OCI-M1 (cell line): ENCODE results near the gene GKN1.

Experiments
- DNase-seq: peaks from one replicate; lab custom pipeline; 2025; lab: John Stamatoyannopoulos, UW

Gene GKN1

DNA sequence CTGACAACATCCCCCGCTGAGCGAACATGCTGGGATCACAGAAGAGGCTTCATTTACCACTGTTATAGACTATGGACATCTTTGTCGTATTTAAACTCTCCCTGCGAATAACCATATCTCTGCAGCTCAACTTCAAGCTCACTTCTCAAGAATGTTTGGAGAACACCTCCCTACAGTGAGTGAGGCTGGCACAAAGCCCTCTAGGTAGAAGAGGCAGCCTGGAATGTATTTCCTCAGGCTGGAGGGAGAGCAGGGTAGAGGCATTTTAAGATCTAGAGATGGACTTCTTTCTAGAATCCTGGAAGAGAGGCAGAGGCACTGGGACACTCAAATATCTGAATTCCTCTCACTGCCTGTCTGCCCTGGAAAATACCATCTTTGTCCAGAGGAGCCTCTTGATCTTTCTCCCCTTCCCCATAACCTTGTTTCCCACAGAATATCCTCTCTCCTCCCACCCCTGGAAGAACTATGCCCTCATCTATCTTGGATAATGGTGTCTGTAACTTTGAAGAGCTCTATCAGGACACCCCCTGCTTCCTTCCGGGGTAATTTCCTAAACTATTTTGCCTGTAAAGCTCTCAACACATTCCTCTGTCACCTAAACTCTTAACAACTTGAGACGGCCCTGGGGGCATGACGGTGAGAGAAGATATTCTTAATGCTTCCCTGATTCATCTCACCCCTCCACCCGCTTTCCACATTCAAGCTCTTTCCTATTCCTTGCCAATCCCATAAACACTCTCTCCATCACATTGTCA is 36.2 kb downstream of the GKN1 start:
- no peak for DNase-seq

DNA sequence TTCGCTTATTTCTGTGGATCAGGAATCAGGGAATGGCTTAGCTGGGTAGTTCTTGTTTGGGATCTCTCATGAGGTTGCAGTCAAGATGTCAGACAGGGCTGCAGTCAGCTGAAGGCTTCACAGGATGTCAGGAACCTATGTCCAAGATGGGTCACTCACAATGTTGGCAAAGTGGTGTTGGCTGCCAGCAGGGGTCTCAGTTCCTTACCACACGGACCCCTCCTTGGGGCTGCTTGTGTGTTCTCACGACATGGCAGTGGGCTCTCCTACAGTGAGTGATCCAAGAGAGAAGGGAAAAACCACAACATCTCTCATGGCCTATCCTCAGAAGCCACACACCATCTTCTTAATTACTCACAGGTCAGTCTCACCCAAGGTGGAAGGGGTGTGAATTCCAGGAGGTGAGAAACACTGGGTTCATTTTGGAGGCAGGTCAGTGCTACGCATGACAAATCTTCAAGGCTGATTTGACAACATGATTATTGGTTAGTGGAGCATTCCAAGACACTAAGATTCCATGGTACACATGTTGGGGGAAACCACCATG is 37.2 kb downstream of the GKN1 start:
- no peak for DNase-seq

DNA sequence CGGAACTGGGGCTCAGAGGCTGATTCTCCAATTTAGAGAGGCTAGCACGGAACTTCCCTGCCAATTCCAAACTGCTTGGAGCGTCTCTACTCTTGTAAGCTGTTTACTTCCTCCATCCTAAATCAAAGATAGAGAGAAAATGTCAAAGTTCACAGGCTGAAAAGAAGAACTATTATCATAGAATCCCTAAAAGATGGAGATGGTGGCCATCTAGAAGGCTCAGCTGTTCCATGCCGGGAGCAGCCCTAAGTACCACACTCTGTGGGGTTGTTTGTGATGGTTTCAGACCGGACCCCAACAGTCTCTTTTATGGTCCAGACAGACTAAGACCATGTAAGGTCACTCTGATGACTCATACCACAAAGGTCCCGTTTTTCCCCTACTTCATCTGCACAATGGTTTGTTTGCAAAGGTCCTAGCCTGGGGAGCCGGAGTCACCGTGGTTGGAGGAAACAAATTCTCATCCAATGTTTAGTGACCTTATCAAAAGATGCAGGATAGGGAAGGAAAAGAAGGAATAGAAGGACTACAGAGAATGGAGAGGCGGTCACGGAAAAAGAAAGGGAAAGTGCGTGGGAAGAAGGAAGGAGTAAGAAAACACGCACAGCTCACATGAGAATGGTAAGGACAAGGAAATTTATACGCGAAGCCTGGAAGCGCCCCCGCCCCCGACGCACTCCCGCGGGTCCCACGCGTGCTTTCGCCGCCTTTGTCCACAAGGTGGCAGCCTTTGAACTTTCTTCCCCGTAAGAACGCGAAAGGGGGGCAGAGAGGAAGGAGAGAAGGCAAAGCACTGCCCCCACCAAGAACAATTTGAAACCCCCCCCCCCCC is 38.1 kb downstream of the GKN1 start:
- peak; percentile 26 for DNase-seq

DNA sequence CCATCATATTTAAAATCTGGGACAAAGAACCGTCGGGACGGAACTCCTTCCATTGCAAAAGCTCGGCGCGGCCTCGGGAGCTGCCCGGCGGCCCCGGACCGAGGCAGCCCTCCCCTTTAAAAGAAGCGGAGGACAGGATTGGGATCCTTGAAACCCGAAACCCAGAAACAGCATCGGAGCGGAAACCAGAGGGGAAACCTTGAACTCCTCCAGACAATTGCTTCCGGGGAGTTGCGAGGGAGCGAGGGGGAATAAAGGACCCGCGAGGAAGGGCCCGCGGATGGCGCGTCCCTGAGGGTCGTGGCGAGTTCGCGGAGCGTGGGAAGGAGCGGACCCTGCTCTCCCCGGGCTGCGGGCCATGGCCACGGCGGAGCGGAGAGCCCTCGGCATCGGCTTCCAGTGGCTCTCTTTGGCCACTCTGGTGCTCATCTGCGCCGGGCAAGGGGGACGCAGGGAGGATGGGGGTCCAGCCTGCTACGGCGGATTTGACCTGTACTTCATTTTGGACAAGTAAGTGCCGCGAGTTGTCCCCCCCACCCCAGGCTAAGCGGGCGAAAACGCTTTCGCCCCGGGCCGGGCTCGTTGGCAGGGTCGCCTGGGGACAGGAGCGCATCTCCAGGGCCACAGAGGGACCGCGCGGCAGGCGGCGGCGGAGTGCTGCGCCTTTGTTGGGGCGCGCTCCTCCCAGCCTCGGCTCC is 38.9 kb downstream of the GKN1 start, which contains the start of gene ANTXR1:
Gene ANTXR1 (plus strand): TSS at position 38 of the 698 bp plus-strand sequence. CDS start 321 bp downstream, at position 359.
- DNase-seq, result no peak

DNA sequence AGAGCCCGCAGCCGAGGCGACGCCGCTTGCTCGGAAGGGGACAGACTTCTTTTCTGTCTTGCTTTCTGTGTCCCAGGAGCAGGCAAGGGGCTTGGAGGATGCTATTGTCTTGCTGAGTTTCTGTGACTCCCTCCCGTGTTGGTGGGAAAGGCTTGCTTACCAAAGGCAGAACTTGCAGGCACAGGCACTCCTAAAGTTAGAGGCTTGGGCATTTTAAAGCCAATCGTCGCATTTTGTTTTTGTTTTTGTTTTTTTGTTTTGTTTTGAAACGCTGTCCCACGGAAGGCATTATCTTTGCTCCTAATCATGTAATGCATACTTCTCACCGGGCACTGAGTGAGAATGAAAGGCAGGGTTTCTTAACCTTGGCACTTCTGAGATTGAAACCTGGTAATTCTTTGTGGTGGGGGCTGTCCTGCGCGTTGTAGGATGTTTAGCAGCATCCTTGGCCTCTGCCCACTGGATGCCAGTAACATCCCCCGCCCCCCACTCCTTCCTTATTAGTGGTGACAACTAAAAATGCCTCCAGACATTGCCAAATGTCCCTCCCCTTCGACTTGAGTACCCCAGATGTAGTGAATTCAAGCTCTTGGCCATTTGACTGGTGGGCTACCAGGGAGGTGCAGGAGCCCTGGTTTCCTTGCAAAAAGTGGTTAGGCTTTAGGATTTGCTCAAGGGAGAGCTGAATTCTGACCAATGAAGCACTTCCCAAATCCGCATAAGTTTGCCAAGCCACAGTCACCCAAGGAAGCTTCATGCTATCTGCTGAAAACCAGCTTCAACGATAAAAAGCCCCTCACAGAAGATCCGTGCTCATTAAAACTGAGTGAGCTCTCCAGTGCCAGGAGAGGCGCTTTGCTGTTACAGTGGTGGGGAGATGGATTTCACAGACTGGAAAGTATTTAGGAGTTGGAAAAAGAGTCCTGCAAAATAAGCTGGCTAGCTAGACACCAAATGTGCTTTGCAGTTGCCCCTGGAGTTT is 39.7 kb downstream of the GKN1 start:
- no peak for DNase-seq

DNA sequence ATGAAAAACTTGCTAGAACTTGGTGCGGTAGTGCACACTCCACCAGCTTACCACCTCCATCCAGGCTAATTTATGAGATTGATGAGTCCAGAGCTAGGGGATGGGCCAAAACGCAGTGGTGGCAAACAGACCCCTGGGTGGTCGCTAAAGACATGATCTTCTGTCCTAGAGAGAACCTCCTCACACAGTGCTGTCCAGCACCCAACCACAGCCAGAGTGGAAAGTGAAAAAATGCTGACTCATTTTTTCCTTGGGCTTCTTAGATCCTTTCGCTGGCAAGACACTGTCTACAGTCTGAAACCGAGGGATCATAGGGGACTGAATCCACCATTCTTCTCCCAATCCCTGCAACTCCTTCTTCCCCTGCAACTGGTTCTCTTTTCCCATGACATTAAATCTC is 42.6 kb downstream of the GKN1 start:
- DNase-seq, result no peak

DNA sequence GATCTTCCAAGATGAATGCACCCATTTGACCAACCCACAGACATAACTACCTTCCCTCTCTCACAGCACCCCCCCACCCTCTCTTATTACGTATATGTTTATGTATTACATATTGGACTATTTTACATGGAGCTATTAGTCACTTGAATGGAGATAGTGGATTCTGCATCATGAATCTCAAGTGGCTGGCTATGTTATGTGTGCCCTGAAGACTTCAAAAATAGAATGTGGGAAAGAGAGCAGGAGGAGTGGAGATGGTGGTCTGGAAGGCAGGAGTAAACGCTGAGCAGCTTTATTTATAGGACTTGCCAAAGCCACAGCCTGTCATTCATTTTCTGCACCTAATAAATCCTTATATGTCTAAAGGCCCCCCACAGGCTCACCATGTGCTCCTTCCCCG is 43.4 kb downstream of the GKN1 start:
- DNase-seq, result no peak

DNA sequence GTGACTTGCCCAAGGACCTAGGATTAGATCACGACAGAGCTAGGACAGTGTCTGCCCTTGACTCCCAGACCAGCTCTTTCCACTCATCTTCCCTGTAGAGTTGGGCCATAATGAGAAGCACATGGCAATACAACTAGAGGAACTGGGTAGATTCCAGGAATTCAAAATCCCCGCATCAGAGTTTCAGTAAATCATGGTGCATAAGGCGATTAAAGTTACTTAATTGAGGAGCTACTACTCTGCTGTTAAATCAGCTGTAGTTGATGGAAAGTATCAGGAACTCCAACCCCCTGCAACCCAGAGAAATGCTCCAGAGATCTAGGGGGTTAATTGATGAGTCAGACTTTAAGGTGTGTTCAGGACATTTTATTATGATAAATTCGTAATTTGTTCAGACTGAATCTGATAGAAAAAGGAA is 44.3 kb downstream of the GKN1 start:
- no peak for DNase-seq

DNA sequence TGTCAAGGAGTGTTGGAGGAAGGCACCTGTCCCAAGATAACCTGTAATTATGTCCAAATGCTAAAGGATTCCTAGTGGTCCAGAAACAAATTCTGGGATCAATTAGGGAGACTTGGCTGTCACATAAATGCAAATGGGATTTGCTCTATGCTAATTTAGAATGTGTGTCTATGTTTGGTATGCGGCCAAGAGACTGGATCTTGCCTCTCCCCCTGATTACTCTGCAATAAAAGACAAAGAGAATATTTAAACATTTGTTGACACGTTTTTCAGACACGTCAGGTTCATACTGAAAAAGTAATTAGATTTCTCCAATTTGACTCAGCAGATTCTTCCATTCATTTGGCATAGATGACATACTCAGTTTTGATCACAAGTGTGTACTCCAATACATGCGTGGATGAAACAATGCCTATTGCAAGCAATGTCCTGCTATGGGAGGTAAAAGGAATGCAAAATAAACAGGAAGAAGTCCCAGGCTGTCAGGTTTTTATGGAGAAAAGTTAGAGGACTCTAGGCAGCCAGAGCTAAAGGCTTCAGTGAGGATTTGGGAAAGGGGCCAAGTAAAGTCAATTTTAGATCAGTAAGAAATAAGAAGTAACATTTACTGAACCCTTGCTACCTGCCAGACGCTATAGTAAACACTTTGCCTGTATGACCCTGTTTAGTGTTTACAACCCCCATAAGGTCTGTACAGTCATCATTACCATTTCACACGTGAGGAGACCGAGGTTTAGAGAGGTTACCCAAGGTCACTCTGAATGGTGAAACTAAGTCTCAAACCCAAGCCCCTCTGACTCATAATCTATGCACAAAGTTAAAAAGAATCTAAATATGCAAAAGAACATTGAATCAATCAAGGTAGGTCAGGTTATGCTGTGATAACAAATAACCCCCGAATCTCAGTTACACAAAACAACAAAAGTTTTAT is 46.3 kb downstream of the GKN1 start:
- DNase-seq, result no peak

DNA sequence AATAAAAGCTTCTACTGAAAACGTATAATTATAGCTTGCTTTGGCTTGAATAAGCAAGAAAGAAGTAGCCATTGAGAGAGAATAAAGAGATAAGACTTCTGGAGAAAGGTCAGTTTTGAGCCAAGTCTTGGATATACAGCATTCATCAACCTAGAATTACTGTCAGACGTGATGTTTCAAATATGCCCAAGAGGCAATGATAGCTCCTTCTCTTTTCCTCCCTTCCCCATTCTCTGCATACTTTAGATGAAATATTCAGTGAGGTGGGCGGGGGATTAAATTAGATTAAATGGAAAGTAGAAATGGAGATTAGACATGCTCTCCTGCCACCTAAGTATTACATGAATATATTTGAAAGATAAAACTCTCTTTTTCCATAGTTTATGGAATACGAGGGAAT is 47.3 kb downstream of the GKN1 start:
- DNase-seq, result no peak

DNA sequence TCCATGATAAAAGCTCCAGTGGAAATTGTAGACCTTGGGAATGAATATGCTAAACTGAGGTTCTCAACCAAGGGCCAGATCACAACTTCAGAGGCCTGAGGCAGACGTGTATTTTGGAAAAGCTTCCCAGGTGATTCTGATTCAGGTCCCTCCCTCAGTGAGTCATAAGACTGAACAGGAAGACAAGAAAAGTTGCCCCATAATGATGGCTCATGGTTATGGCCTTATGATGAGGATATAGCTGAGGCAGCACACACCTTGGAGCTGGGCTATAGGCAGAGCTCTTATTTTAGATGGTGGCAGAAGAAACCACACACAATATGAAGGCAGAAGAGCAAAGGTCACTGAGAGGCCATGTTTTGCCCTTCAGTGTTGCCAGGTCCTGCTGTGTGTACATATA is 48.1 kb downstream of the GKN1 start:
- DNase-seq, result no peak

DNA sequence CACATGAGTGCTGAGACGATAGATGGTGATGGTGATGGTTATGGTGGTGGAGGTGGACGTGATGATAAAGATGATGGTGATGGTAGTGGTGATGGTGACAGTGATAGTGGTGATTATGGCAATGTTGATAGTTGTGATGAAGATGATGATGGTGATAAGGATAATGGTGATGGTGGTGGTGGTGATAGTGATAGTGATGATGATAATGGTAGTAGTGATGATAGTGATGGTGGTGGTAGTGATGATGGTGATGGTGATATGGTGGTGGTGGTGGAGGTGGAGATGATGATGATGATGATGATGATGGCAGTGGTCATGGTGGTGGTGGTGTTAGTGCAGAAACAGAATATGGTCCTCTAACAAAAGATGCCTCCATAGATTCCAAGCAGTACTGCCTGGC is 48.8 kb downstream of the GKN1 start:
- DNase-seq, result no peak

DNA sequence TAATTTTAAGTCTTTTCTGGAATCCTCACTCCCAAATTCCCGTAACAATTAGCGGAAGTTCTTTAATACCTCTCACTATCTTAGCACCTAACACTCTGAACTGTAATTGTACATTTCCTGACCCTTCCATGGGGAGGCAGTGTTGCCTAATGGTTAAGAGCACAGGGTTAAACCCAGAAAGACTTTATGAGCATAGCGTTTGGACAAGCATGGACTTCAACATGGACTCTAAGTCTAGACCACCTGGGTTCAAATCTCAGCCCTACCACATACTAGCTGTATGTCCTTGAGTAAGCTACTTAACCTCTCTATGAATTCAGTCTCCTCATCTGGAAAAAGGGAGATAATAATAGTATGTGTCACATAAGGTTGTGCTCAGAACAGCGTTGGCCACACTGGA is 51.6 kb downstream of the GKN1 start:
- peak; percentile 75 for DNase-seq

DNA sequence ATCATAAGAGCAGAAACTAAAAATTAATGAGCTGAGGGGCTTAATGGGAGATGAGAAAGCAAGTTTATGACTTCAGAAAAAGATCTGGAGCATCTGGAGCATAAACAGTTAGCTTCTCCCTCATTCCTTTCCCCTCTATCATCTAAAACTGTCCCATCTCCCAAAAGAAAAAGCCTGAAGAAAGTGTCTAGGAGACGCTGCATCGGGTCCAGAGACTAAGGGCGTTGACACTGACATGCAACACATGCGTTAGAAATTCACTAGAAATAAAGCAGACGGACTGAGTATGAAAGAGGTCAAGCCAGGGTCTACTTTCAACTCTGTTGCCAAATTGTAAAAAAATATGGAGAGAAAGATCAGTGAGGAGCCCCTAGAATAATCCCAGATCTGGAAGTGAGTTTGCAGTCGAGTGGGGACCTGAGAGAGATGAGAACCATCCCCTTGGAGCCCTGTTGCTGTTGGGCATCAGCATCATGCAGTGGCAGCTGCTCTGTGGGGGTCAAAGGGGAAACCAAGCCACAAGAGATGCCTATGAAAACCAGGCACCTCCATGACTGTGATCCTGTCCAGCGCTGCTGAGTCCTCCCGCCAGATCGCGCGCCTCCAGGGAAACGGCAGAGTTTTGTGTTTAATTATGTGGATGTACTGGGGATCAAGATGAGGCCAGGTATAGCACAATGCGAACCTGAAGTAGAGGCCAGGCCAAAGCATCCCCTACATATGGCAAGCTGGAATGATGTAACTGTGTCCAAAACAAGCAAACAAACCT is 52.4 kb downstream of the GKN1 start:
- DNase-seq, result no peak
